K562 (cell line): ENCODE measurements around the gene TENM4. TPM values are rescaled to one million over a fixed set of nuclear protein-coding genes. Genes with fewer than 3 reads are reported as not detected.

Experiments
- ATAC-seq: fragments of 200-7000 bp; cut with Tn5 transposase; 3 replicates; pipeline ENCODE4 v1.9.1; 2020; ENCODE audit warnings: moderate library complexity
- BruUV-seq: library from RNA; stranded (reverse); fragments of 400-500 nt; replicated peaks from 2 replicates; lab custom pipeline; 2021; lab: Mats Ljungman, UMichigan
- CTCF ChIA-PET: fragments of 300-600 bp; formaldehyde crosslinking; extraction: SDS; loops from one replicate; lab custom pipeline; 2021; ENCODE audit warnings: low intra/inter-chr PET ratio; lab: Yijun Ruan, JAX
- POLR2A ChIA-PET: fragments of 300-600, 350-650 bp; sonication (Branson Sonifier 250); formaldehyde crosslinking; extraction: SDS; loops from one replicate; lab custom pipeline; 2021; ENCODE audit warnings: antibody characterized with exemption, inconsistent platforms; lab: Yijun Ruan, JAX
- DNase-seq, 4 experiments: peaks; one replicate each; pipeline versions ENCODE4 v3.0.0 to v3.0.0-alpha.2; 2011 to 2018; ENCODE audit warnings: low spot score in 3 of 4, mixed read lengths in 3 of 4; ENCODE audit errors: extremely low read depth in 1 of 4
- FAIRE-seq: peaks from 2 replicates; lab custom pipeline; 2011; peaks lifted over from hg19 to GRCh38; lab: Jason Lieb, UNC
- H2AFZ ChIP-seq: 2 replicates; pipeline ENCODE4 v1.6.0; 2011; ENCODE audit warnings: low read depth, low read length, control low read depth, inconsistent platforms
- H3K27ac ChIP-seq: fragments of 200-600 bp; 3 replicates; pipeline ENCODE4 v1.8.0; 2011; ENCODE audit warnings: low read depth, mild to moderate bottlenecking, control low read depth, inconsistent platforms, low read length, moderate library complexity, mixed read lengths; ENCODE audit errors: extremely low read depth
- H3K27me3 ChIP-seq, 2 experiments: fragments of 300-600 bp in 1 of 2; 2 replicates in 1 of 2; 3 replicates in 1 of 2; pipeline versions ENCODE4 v1.6.0 to v1.8.0; 2011; ENCODE audit warnings: inconsistent platforms in 2 of 2, low read length in 2 of 2, mild to moderate bottlenecking in 1 of 2, mixed read lengths in 1 of 2, moderate library complexity in 1 of 2; ENCODE audit not compliant: control insufficient read depth in 2 of 2, insufficient read depth in 2 of 2
- H3K36me3 ChIP-seq: fragments of 300-600 bp; 3 replicates; pipeline ENCODE4 v1.8.0; 2011; ENCODE audit warnings: mild to moderate bottlenecking, low read length, inconsistent platforms; ENCODE audit not compliant: control insufficient read depth, insufficient read depth
- H3K4me1 ChIP-seq, 2 experiments: fragments of 200-600 bp in 1 of 2; replicated peaks in 1 of 2; 2 replicates in 1 of 2; 3 replicates in 1 of 2; pipeline versions ENCODE4 v1.5.1 to v1.8.0; 2011; ENCODE audit warnings: inconsistent platforms in 2 of 2, low read length in 2 of 2, mild to moderate bottlenecking in 1 of 2, mixed read lengths in 1 of 2, moderate library complexity in 1 of 2; ENCODE audit not compliant: control insufficient read depth in 2 of 2, insufficient read depth in 2 of 2
- H3K4me2 ChIP-seq: 2 replicates; pipeline ENCODE4 v1.6.1; 2011; ENCODE audit warnings: low read length, control low read depth, inconsistent platforms, mixed read lengths; ENCODE audit not compliant: insufficient read depth
- H3K4me3 ChIP-seq: fragments of 200-600 bp; sonication (generic), shearing (Covaris generic); 2 replicates; pipeline ENCODE4 v1.5.1; 2016; ENCODE audit warnings: control low read depth, inconsistent platforms
- H3K79me2 ChIP-seq: fragments of 200-600 bp; 3 replicates; pipeline ENCODE4 v1.8.0; 2011; ENCODE audit warnings: low read length, inconsistent platforms; ENCODE audit not compliant: control insufficient read depth, insufficient read depth
- H3K9ac ChIP-seq, 2 experiments: 2 replicates each; pipeline versions ENCODE4 v1.6.0 to v1.6.1; 2011; ENCODE audit warnings: low read depth in 2 of 2, low read length in 2 of 2, control low read depth in 1 of 2, inconsistent platforms in 1 of 2, mild to moderate bottlenecking in 1 of 2, mixed read lengths in 1 of 2; ENCODE audit not compliant: insufficient read depth in 1 of 2
- H3K9me1 ChIP-seq: one replicate; pipeline ENCODE4 v1.6.0; 2011; ENCODE audit warnings: inconsistent platforms, mild to moderate bottlenecking, low read length, moderate library complexity; ENCODE audit not compliant: control insufficient read depth, insufficient read depth
- H3K9me3 ChIP-seq: replicated peaks from 2 replicates; pipeline ENCODE4 v1.5.1; 2011; ENCODE audit warnings: low read depth, low read length, inconsistent platforms; ENCODE audit not compliant: control insufficient read depth, insufficient read depth
- H4K20me1 ChIP-seq: replicated peaks from 2 replicates; pipeline ENCODE4 v1.6.1; 2011; ENCODE audit warnings: low read length, inconsistent platforms, mixed read lengths; ENCODE audit not compliant: control insufficient read depth, insufficient read depth
- BDP1 ChIP-seq: IDR thresholded peaks from 3 replicates; pipeline ENCODE4 v1.6.1; 2011; ENCODE audit not compliant: insufficient read length, insufficient read depth
- CBFA2T2 ChIP-seq: fragments of 450-650 bp; conservative IDR thresholded peaks from 2 replicates; pipeline ENCODE4 v1.6.1; 2017; ENCODE audit warnings: mild to moderate bottlenecking
- CBX2 ChIP-seq: fragments of 200-600 bp; sonication (generic); IDR thresholded peaks from one replicate; pipeline ENCODE4 v1.6.1; 2012; ENCODE audit warnings: mild to moderate bottlenecking, low read length, inconsistent platforms; ENCODE audit not compliant: insufficient read depth, poor library complexity, severe bottlenecking
- FOXP1 ChIP-seq: sonication (generic); formaldehyde crosslinking; IDR thresholded peaks from 2 replicates; pipeline ENCODE4 v1.8.0; 2022; ENCODE audit warnings: mild to moderate bottlenecking, missing genetic modification reagents
- GTF2F1 ChIP-seq: IDR thresholded peaks from 2 replicates; pipeline ENCODE4 v1.6.1; 2011; ENCODE audit warnings: low read depth, low read length, improper control_type of control experiment
- KHSRP ChIP-seq: fragments of 450-650 bp; IDR thresholded peaks from 2 replicates; pipeline ENCODE4 v1.6.1; 2017
- PKNOX1 ChIP-seq: fragments of 450-650 bp; IDR thresholded peaks from 2 replicates; pipeline ENCODE4 v1.6.1; 2016
- RBM17 ChIP-seq: fragments of 200-400 bp; formaldehyde crosslinking; IDR thresholded peaks from 2 replicates; pipeline ENCODE4 v1.6.1; 2017; ENCODE audit warnings: low read depth, mild to moderate bottlenecking, low read length, borderline replicate concordance
- ZNF785 ChIP-seq: fragments of 250-450 bp; sonication (Bioruptor Pico); IDR thresholded peaks from 2 replicates; pipeline ENCODE4 v1.4.0; 2020; ENCODE audit warnings: mild to moderate bottlenecking
- WGBS: fragments of 100-300 bp; shearing (Covaris generic); methylation state at CpG from one replicate; pipeline ENCODE4 v1.1.6; 2016; ENCODE audit warnings: low coverage, mixed read lengths; ENCODE audit not compliant: insufficient coverage; ENCODE audit errors: missing lambda C conversion rate; 5-methylcytosine and 5-hydroxymethylcytosine counted together
- in situ Hi-C: fragments of 300-500 bp; cut with MboI; formaldehyde crosslinking; loops from 4 replicates; pipeline ENCODE4 v1.15.0; 2018; ENCODE audit warnings: inconsistent platforms, mixed read lengths
- intact Hi-C: fragments of 100-400 bp; cut with micrococcal nuclease; formaldehyde crosslinking; loops from 2 replicates; pipeline ENCODE4 v1.14.2; 2022
- polyA plus RNA-seq, 8 experiments: library from polyadenylated mRNA; depleted of rRNA in 4 of 8; stranded (reverse) in 5 of 8; unstranded in 3 of 8; fragments of >200 nt; fragmentation: Nextera tagmentation in 2 of 8; fragmentation: Illumina TruSeq in 1 of 8; extraction: Ambion mirVana in 2 of 8; extraction: Trizol in 1 of 8; gene quantifications; 2 replicates each; pipeline versions ENCODE4 v1.2.1 to v1.2.3, GENCODE V29; 2011 to 2014; ENCODE audit warnings: inconsistent platforms in 1 of 8, missing spikeins in 1 of 8
- total RNA-seq, 7 experiments: library from RNA; depleted of rRNA in 6 of 7; stranded (reverse); fragments of >200 nt in 6 of 7; fragmentation: Illumina TruSeq in 2 of 7; extraction: Trizol in 2 of 7; gene quantifications; 2 replicates each; pipeline versions ENCODE4 v1.2.1 to v1.2.3, GENCODE V29; 2011 to 2021; ENCODE audit warnings: low replicate concordance in 1 of 7

TENM4 gene
- total and polyA plus RNA-seq, 9 of the 15 experiments (the other 6 are each of a cell fraction or from before 2014, with no cell fraction given): 0.16 TPM; not detected in 8

GRCh38 chr11:79367844-79368243 lies 73.0 kb downstream of the TENM4 start:
- no peak for TF ChIP-seq RBM17
- no peak for TF ChIP-seq PKNOX1
- no peak for TF ChIP-seq GTF2F1
- TF ChIP-seq ZNF785: no peak
- no peak for TF ChIP-seq KHSRP
- no peak for TF ChIP-seq FOXP1
- no peak for TF ChIP-seq BDP1
- no peak for TF ChIP-seq CBFA2T2
- no peak for TF ChIP-seq CBX2

More at GRCh38 chr11:79367844-79368243, 73.0 kb downstream of the TENM4 start:
- intact Hi-C loops: no loop called here
- DNase-seq: no peak
- WGBS: 0% methylated on average over 4 of the region's 4 CpGs
- FAIRE-seq: no peak
- no peaks in the 10 kb centered on the region for H3K36me3 ChIP-seq
- no peaks in the 10 kb centered on the region for H3K4me1 ChIP-seq
- no peaks in the 10 kb centered on the region; the same call in 1 of the 2 replicates for H4K20me1 ChIP-seq
- POLR2A ChIA-PET: interaction anchor here (0.6 kb wide), 1 partner anchor 1151 kb away, joined by 3 read pairs; no protein-coding TSS in a partner anchor
- CTCF ChIA-PET: no interaction called here
- H3K9ac ChIP-seq: no peak overlapping the region
- H3K4me3 ChIP-seq: no peak overlapping the region
- no peaks in the 10 kb centered on the region for H3K27me3 ChIP-seq
- ATAC-seq: no peak
- no TSS peak for BruUV-seq
- H3K9me1 ChIP-seq: no peaks in the 10 kb centered on the region
- no peak overlapping the region for H3K4me2 ChIP-seq
- H3K27ac ChIP-seq: no peak overlapping the region
- no peak overlapping the region for H2AFZ ChIP-seq
- no peaks in the 10 kb centered on the region for H3K79me2 ChIP-seq
- no peaks in the 10 kb centered on the region for H3K9me3 ChIP-seq
- in situ Hi-C loops: no loop called here
